ENCODE data around the gene RAP1GAP2.

Gene RAP1GAP2

GRCh38 chr17:2875608-2876007, 79.4 kb downstream of the RAP1GAP2 start:
- TF ChIP-seq Cebpa-rat (IDR thresholded peaks at IDR 0.05) = no peak
- Histone ChIP-seq H3K4me2 (no peak overlapping the region), H3K4me3 (no peak overlapping the region), H3K9me3 (replicated peaks in 1 of 11) (no peaks in the 10 kb centered on the region), H3K4me1 (peaks cover 0 to 47% (median 29%) of the 10 kb centered on the region in 10 experiments; a peak in 14 of 20 replicates), H3K27ac (no peak overlapping the region), H3K36me3 (peaks cover 0 to 51% (median 17%) of the 10 kb centered on the region in 11 experiments; a peak in 16 of 22 replicates), H3K27me3 (no peaks in the 10 kb centered on the region), H3K9ac (no peak overlapping the region), H4K20me1 (peaks cover 5 to 100% (median 84%) of the 10 kb centered on the region in 11 experiments; a peak in 20 of 22 replicates)

- no peak for TF ChIP-seq Cebpa-rat (IDR thresholded peaks at IDR 0.05)
- peaks cover 5 to 100% (median 75%) of the 10 kb centered on the region in 11 experiments; a peak in 20 of 22 replicates for H4K20me1 ChIP-seq
Measured at GRCh38 chr17:2876467-2876866, 80.2 kb downstream of the RAP1GAP2 start.

GRCh38 chr17:2878751-2879254, 82.6 kb downstream of the RAP1GAP2 start:
- peaks cover 21 to 98% (median 74%) of the 10 kb centered on the region in 11 experiments; a peak in 21 of 22 replicates for H4K20me1 ChIP-seq
- peaks cover 0 to 50% (median 17%) of the 10 kb centered on the region in 11 experiments; a peak in 16 of 22 replicates for H3K36me3 ChIP-seq
- H3K9me3 ChIP-seq (replicated peaks in 1 of 11) = no peaks in the 10 kb centered on the region
- H3K9ac ChIP-seq = no peak overlapping the region
- no peak overlapping the region for H3K4me3 ChIP-seq
- no peaks in the 10 kb centered on the region for H3K27me3 ChIP-seq
- H3K27ac ChIP-seq = no peak overlapping the region
- H3K4me2 ChIP-seq = peak overlapping the region in 5 of 11 experiments; percentile 4 to 46 (median 21); a peak in 3 of 22 replicates
- peaks cover 12 to 62% (median 42%) of the 10 kb centered on the region in 10 experiments for H3K4me1 ChIP-seq
- TF ChIP-seq Cebpa-rat (IDR thresholded peaks at IDR 0.05) = no peak

More at GRCh38 chr17:2876467-2876866, 80.2 kb downstream of the RAP1GAP2 start:
- H3K4me2 ChIP-seq = no peak overlapping the region
- no peak overlapping the region for H3K9ac ChIP-seq
- no peak overlapping the region for H3K4me3 ChIP-seq
- H3K27me3 ChIP-seq = no peaks in the 10 kb centered on the region
- no peak overlapping the region for H3K27ac ChIP-seq
- peaks cover 0 to 55% (median 17%) of the 10 kb centered on the region in 11 experiments; a peak in 16 of 22 replicates for H3K36me3 ChIP-seq
- H3K4me1 ChIP-seq = peaks cover 0 to 44% (median 28%) of the 10 kb centered on the region in 10 experiments; a peak in 14 of 20 replicates
- H3K9me3 ChIP-seq (replicated peaks in 1 of 11) = no peaks in the 10 kb centered on the region

GRCh38 chr17:2880050-2880449, 83.8 kb downstream of the RAP1GAP2 start:
- Histone ChIP-seq H3K9me3 (replicated peaks in 1 of 11) (no peaks in the 10 kb centered on the region), H3K9ac (0 out of 22 replicates have a peak overlapping the region, but pooled peaks of 1 of the 11 experiments have one; percentile 9), H3K27ac (peak overlapping the region in 2 of 11 experiments; percentile 12 to 38; a peak in 2 of 22 replicates), H3K27me3 (no peaks in the 10 kb centered on the region), H4K20me1 (peaks cover 29 to 98% (median 74%) of the 10 kb centered on the region in 11 experiments; a peak in 21 of 22 replicates), H3K4me2 (peak overlapping the region in 8 of 11 experiments; percentile 7 to 66 (median 44); a peak in 13 of 22 replicates), H3K4me1 (peaks cover 25 to 70% (median 54%) of the 10 kb centered on the region in 10 experiments), H3K36me3 (peaks cover 0 to 41% (median 17%) of the 10 kb centered on the region in 11 experiments; a peak in 15 of 22 replicates), H3K4me3 (no peak overlapping the region)
- no peak for TF ChIP-seq Cebpa-rat (IDR thresholded peaks at IDR 0.05)

- peaks cover 0 to 40% (median 23%) of the 10 kb centered on the region in 11 experiments; a peak in 17 of 22 replicates for H3K36me3 ChIP-seq
- no peak for TF ChIP-seq Cebpa-rat (IDR thresholded peaks at IDR 0.05)
- H3K9ac ChIP-seq = no peak overlapping the region
- H4K20me1 ChIP-seq = peaks cover 29 to 98% (median 74%) of the 10 kb centered on the region in 11 experiments; a peak in 21 of 22 replicates
- no peak overlapping the region for H3K4me3 ChIP-seq
- H3K4me2 ChIP-seq = no peak overlapping the region
- no peaks in the 10 kb centered on the region for H3K9me3 ChIP-seq (replicated peaks in 1 of 11)
- peaks cover 26 to 82% (median 66%) of the 10 kb centered on the region in 10 experiments for H3K4me1 ChIP-seq
- H3K27ac ChIP-seq = no peak overlapping the region
- no peaks in the 10 kb centered on the region for H3K27me3 ChIP-seq
Measured at GRCh38 chr17:2881295-2881694, 85.1 kb downstream of the RAP1GAP2 start.

GRCh38 chr17:2883544-2884213, 87.4 kb downstream of the RAP1GAP2 start:
- Histone ChIP-seq H3K9ac (peak overlapping the region in 10 of 11 experiments; percentile 1 to 76 (median 58); a peak in 18 of 22 replicates), H3K4me3 (peak overlapping the region in 5 of 10 experiments; percentile 28 to 48 (median 34); a peak in 10 of 20 replicates), H3K27me3 (no peaks in the 10 kb centered on the region), H3K9me3 (replicated peaks in 1 of 11) (no peaks in the 10 kb centered on the region), H3K36me3 (peaks cover 0 to 46% (median 25%) of the 10 kb centered on the region in 11 experiments; a peak in 16 of 22 replicates), H3K27ac (peak overlapping the region in 9 of 11 experiments; percentile 43 to 84 (median 67); a peak in 18 of 22 replicates), H3K4me2 (peak overlapping the region; percentile 59 to 98 (median 92)), H4K20me1 (peaks cover 30 to 98% (median 74%) of the 10 kb centered on the region in 11 experiments; a peak in 21 of 22 replicates), H3K4me1 (peaks cover 33 to 77% (median 60%) of the 10 kb centered on the region in 10 experiments)
- TF ChIP-seq Cebpa-rat (IDR thresholded peaks at IDR 0.05) = no peak

GRCh38 chr17:2885733-2886132, 89.5 kb downstream of the RAP1GAP2 start:
- Histone ChIP-seq H4K20me1 (peaks cover 28 to 94% (median 81%) of the 10 kb centered on the region in 11 experiments; a peak in 21 of 22 replicates), H3K27ac (peak overlapping the region in 4 of 11 experiments; percentile 4 to 83 (median 34); a peak in 6 of 22 replicates)

GRCh38 chr17:2888326-2888725, 92.1 kb downstream of the RAP1GAP2 start:
- Histone ChIP-seq H3K4me3 (no peak overlapping the region), H3K27me3 (no peaks in the 10 kb centered on the region), H3K9ac (no peak overlapping the region), H3K4me1 (peaks cover 37 to 66% (median 52%) of the 10 kb centered on the region in 10 experiments), H3K36me3 (peaks cover 0 to 62% (median 42%) of the 10 kb centered on the region in 11 experiments; a peak in 15 of 22 replicates), H3K9me3 (replicated peaks in 1 of 11) (no peaks in the 10 kb centered on the region), H3K27ac (no peak overlapping the region), H3K4me2 (peak overlapping the region in 4 of 11 experiments; percentile 3 to 26 (median 8); a peak in 1 of 22 replicates), H4K20me1 (peaks cover 23 to 92% (median 81%) of the 10 kb centered on the region in 11 experiments; a peak in 21 of 22 replicates)
- no peak for TF ChIP-seq Cebpa-rat (IDR thresholded peaks at IDR 0.05)

More at GRCh38 chr17:2885733-2886132, 89.5 kb downstream of the RAP1GAP2 start:
- H3K4me1 ChIP-seq = peaks cover 35 to 69% (median 54%) of the 10 kb centered on the region in 10 experiments
- H3K9ac ChIP-seq = no peak overlapping the region; a peak in 4 of 22 replicates
- no peak overlapping the region for H3K4me3 ChIP-seq
- peaks cover 0 to 50% (median 30%) of the 10 kb centered on the region in 11 experiments; a peak in 15 of 22 replicates for H3K36me3 ChIP-seq
- no peaks in the 10 kb centered on the region for H3K27me3 ChIP-seq
- no peak for TF ChIP-seq Cebpa-rat (IDR thresholded peaks at IDR 0.05)
- H3K4me2 ChIP-seq = peak overlapping the region in 9 of 11 experiments; percentile 83 to 98 (median 92); a peak in 18 of 22 replicates
- H3K9me3 ChIP-seq (replicated peaks in 1 of 11) = no peaks in the 10 kb centered on the region

Measured in BLaER1 treated with 17β-estradiol and CSF1 and Interleukin-3, amounts not matched to agents 10 nM and 100 nM (cell line).